Ectodermal cell (in vitro differentiated cells): ENCODE data around the gene AMOTL1.
"Not testable (repeated sequence)": the region's sequence is repeated elsewhere in the genome, so short reads cannot be mapped to it uniquely, and the experiment has no call there.

ENCODE experiments used
- H3K27ac ChIP-seq: 2 replicates; pipeline ENCODE4 v1.7.0; 2013; ENCODE audit warnings: mild to moderate bottlenecking, low read depth, low read length; ENCODE audit not compliant: insufficient read depth, poor library complexity, severe bottlenecking
- H3K27me3 ChIP-seq: 2 replicates; pipeline ENCODE4 v1.7.0; 2013; ENCODE audit warnings: mild to moderate bottlenecking, low read length; ENCODE audit not compliant: insufficient read depth, control insufficient read depth, poor library complexity, severe bottlenecking
- H3K36me3 ChIP-seq: one replicate; pipeline ENCODE4 v1.7.0; 2013; ENCODE audit warnings: low read length; ENCODE audit not compliant: control insufficient read depth, insufficient read depth
- H3K4me1 ChIP-seq: one replicate; pipeline ENCODE4 v1.7.0; 2013; ENCODE audit warnings: low read length; ENCODE audit not compliant: control insufficient read depth, insufficient read depth
- H3K4me3 ChIP-seq: 2 replicates; pipeline ENCODE4 v1.7.0; 2013; ENCODE audit warnings: low read depth, low read length, control low read depth; ENCODE audit not compliant: insufficient read depth
- H3K9me3 ChIP-seq: 2 replicates; pipeline ENCODE4 v1.7.0; 2013; ENCODE audit warnings: mild to moderate bottlenecking, low read length, moderate library complexity; ENCODE audit not compliant: control insufficient read depth
- WGBS, 2 experiments: methylation state at CpG; one replicate each; pipeline ENCODE4 v1.1.7; 2013; ENCODE audit warnings: missing lambda C conversion rate in 2 of 2; 5-methylcytosine and 5-hydroxymethylcytosine counted together

The AMOTL1 gene

GRCh38 chr11:94851864-94852636 is 83.9 kb downstream of the AMOTL1 start:
- H3K36me3 ChIP-seq: peaks cover 30% of the 10 kb centered on the region
- no peak overlapping the region for H3K4me3 ChIP-seq
- WGBS, 2 experiments: 92 to 98% methylated on average over 3 of the region's 3 CpGs
- no peaks in the 10 kb centered on the region for H3K9me3 ChIP-seq
- H3K27ac ChIP-seq: no peak overlapping the region
- H3K27me3 ChIP-seq: no peaks in the 10 kb centered on the region
- peaks cover 2% of the 10 kb centered on the region for H3K4me1 ChIP-seq

DNA sequence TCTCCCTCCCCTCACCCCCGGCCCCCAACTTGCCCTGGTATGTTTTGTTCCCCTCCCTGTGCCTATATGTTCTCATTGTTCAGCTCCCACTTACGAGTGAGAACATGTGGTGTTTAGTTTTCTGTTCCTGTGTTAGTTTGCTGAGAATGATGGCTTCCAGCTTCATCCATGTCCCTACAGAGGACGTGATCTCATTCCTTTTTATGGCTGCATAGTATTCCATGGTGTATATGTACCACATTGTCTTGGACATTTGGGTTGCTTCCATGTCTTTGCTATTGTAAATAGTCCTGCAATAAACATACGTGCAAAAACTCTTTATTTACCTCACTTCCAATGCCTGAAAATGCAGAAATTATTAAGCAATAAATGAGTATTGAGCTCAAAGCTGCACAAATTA is 85.1 kb downstream of the AMOTL1 start:
- not testable (repeated sequence) for H3K27ac ChIP-seq, H3K4me1 ChIP-seq, H3K9me3 ChIP-seq, H3K4me3 ChIP-seq, H3K27me3 ChIP-seq
- 97 to 100% methylated on average over 3 to 4 of the region's 4 CpGs for WGBS, 2 experiments
- H3K36me3 ChIP-seq: peaks cover 35% of the 10 kb centered on the region

DNA sequence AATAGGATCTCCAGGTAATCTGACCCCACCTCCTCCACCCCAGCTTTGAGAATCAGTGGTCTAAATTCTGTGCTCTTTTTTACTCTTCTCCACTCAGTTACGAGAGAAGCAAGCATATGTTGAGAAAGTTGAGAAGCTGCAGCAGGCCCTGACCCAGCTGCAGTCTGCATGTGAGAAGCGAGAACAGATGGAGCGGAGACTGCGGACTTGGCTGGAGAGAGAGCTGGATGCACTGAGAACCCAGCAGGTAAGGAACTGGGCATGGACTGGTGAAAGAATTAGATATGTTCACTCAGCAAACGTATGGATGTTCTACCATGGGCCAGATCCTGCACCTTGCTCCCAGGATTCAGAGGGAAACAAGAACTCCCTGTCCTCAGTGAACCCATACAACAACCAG is 85.7 kb downstream of the AMOTL1 start:
- Histone ChIP-seq H3K4me1 (peaks cover 2% of the 10 kb centered on the region), H3K9me3 (no peaks in the 10 kb centered on the region), H3K4me3 (no peak overlapping the region), H3K27ac (no peak overlapping the region), H3K27me3 (no peaks in the 10 kb centered on the region), H3K36me3 (peaks cover 35% of the 10 kb centered on the region)
- 97 to 98% methylated on average over 5 of the region's 5 CpGs for WGBS, 2 experiments

DNA sequence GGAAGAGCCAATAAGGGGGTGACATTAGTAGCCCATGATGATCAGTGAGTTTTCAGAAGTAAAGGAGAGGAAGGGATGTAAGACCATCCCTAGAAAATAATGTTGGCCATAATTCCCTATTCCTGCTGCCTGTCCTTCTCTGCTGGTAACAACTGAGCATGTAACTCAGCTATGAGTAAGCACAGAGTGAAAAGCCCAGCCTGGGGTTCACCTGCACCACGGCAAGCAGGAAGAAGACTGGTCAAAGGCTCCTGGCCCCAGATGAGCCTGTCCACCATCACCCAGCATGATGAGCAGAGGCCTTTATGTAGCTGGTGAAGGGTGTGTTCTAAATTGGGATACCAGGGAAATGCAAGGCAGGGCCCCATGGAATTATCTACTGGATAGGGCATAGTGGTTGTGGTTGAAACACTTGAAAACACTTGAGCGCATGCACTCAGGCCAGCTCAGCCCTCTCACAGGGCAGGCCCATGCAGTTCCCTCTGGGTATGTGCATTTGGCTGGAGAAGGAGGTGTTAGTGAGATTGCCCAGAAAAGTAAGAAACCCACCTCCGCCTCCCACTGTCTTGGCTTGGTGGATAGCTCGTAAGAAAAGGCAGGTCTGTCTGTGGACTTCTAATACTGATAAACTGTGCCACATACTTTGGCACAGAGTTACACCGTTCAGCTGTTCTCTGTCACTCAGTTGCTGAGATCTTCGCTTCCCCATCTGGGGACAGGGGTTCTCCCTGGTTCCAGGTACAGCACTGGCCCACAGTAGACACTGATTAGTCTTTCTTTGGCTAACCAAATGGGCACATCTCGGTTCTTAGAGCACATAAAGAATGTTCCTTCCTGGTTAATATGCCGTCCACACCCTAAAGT is 86.8 kb downstream of the AMOTL1 start:
- no peaks in the 10 kb centered on the region for H3K9me3 ChIP-seq
- H3K27me3 ChIP-seq: no peaks in the 10 kb centered on the region
- peaks cover 2% of the 10 kb centered on the region for H3K4me1 ChIP-seq
- H3K4me3 ChIP-seq: no peak overlapping the region
- no peak overlapping the region for H3K27ac ChIP-seq
- WGBS, 2 experiments: 94 to 98% methylated on average over 8 of the region's 8 CpGs
- H3K36me3 ChIP-seq: peaks cover 40% of the 10 kb centered on the region

- Histone ChIP-seq H3K4me3 (no peak overlapping the region), H3K4me1 (peaks cover 2% of the 10 kb centered on the region), H3K9me3 (no peaks in the 10 kb centered on the region), H3K36me3 (peaks cover 36% of the 10 kb centered on the region), H3K27ac (no peak overlapping the region), H3K27me3 (no peaks in the 10 kb centered on the region)
- WGBS, 2 experiments: 88 to 90% methylated on average over 4 to 5 of the region's 5 CpGs
Observed at GRCh38 chr11:94855666-94856065, 87.5 kb downstream of the AMOTL1 start.

- peaks cover 36% of the 10 kb centered on the region for H3K36me3 ChIP-seq
- no peak overlapping the region for H3K4me3 ChIP-seq
- WGBS, 2 experiments: 87 to 92% methylated on average over 6 of the region's 6 CpGs
- H3K27me3 ChIP-seq: no peaks in the 10 kb centered on the region
- H3K27ac ChIP-seq: no peak overlapping the region
- peaks cover 2% of the 10 kb centered on the region for H3K4me1 ChIP-seq
- H3K9me3 ChIP-seq: no peaks in the 10 kb centered on the region
Observed at GRCh38 chr11:94856443-94856842, 88.3 kb downstream of the AMOTL1 start.

GRCh38 chr11:94857337-94857736 is 89.2 kb downstream of the AMOTL1 start:
- H3K9me3 ChIP-seq: no peaks in the 10 kb centered on the region
- H3K27ac ChIP-seq: no peak overlapping the region
- no peaks in the 10 kb centered on the region for H3K27me3 ChIP-seq
- H3K4me3 ChIP-seq: no peak overlapping the region
- H3K4me1 ChIP-seq: peaks cover 2% of the 10 kb centered on the region
- 80 to 97% methylated on average over 1 to 2 of the region's 2 CpGs for WGBS, 2 experiments
- H3K36me3 ChIP-seq: peaks cover 31% of the 10 kb centered on the region

DNA sequence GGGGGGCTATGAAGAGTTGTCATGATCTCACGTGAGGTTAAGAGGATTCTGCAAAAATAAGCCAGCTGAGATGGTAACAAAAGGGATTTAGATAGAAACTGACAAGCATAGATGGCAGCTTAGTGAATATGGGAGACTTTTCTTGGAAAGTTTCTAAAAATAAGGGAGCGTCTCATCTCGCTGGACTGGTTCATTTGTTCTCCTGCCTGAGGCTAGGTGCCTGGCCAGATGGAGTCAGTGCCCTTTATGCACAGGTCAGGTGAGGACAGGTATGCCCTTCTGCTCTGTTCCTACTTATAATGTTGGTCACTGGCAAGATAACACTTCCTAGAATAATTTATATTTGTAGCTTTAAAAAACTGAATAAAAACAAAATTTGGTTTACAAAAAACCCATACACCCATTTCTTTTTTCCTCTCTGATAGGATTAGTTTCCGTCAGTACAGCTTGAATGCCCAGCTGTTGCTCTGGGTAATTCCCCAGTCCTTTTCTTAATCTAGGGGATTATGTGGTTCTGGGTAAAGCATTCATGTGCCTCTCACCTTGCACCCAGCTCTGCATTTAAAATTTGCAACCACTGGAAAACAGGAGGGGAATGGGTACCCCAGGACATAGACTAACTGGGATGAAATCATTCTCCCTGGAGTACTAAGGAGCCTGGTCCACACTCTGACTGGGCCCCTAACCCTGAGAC is 90.0 kb downstream of the AMOTL1 start:
- H3K36me3 ChIP-seq: peaks cover 31% of the 10 kb centered on the region
- no peak overlapping the region for H3K4me3 ChIP-seq
- H3K4me1 ChIP-seq: peaks cover 2% of the 10 kb centered on the region
- no peak overlapping the region for H3K27ac ChIP-seq
- no peaks in the 10 kb centered on the region for H3K9me3 ChIP-seq
- WGBS, 2 experiments: 89 to 95% methylated on average over 4 of the region's 4 CpGs
- H3K27me3 ChIP-seq: no peaks in the 10 kb centered on the region

GRCh38 chr11:94860333-94860732 is 92.2 kb downstream of the AMOTL1 start:
- peaks cover 15% of the 10 kb centered on the region for H3K36me3 ChIP-seq
- no peak overlapping the region for H3K4me3 ChIP-seq
- peaks cover 2% of the 10 kb centered on the region for H3K4me1 ChIP-seq
- H3K27ac ChIP-seq: no peak overlapping the region
- H3K9me3 ChIP-seq: no peaks in the 10 kb centered on the region
- 94 to 95% methylated on average over 2 of the region's 2 CpGs for WGBS, 2 experiments
- no peaks in the 10 kb centered on the region for H3K27me3 ChIP-seq

- Histone ChIP-seq H3K27ac (no peak overlapping the region), H3K4me1 (peaks cover 5% of the 10 kb centered on the region), H3K36me3 (peaks cover 15% of the 10 kb centered on the region), H3K27me3 (no peaks in the 10 kb centered on the region), H3K4me3 (no peak overlapping the region), H3K9me3 (no peaks in the 10 kb centered on the region)
- WGBS, 2 experiments: 96% methylated on average over 9 of the region's 9 CpGs
Observed at GRCh38 chr11:94861306-94861845, 93.2 kb downstream of the AMOTL1 start.
